Transverse colon (tissue), 4 donors: ENCODE measurements around the gene DHRSX. TPM values are rescaled to one million over a fixed set of nuclear protein-coding genes. Genes with fewer than 3 reads are reported as not detected.

ENCODE experiments used
- DNase-seq: peaks from one replicate; pipeline ENCODE4 v3.0.0-alpha.2; 2019
- H3K27ac ChIP-seq, 4 donors: fragments of 200-600 bp; sonication (generic); 2 replicates each; pipeline ENCODE4 v1.5.1; 2016 to 2018; ENCODE audit warnings: inconsistent platforms in 4 of 4
- H3K27me3 ChIP-seq: fragments of 200-600 bp; sonication (generic); 2 replicates; pipeline ENCODE4 v1.5.1; 2017; ENCODE audit warnings: inconsistent platforms
- H3K36me3 ChIP-seq, 4 donors: fragments of 200-600 bp; sonication (generic); 2 replicates each; pipeline ENCODE4 v1.5.1; 2017 to 2019; ENCODE audit warnings: inconsistent platforms in 4 of 4
- H3K4me1 ChIP-seq, 4 donors: fragments of 200-600 bp; sonication (generic); 2 replicates each; pipeline ENCODE4 v1.5.1; 2017 to 2020; ENCODE audit warnings: inconsistent platforms in 4 of 4
- H3K4me3 ChIP-seq, 4 donors: fragments of 200-600 bp; sonication (generic); 1 replicate in 1 of 4; 2 replicates in 3 of 4; pipeline versions ENCODE4 v1.5.1 to v1.6.1; 2017 to 2019; ENCODE audit warnings: inconsistent platforms in 4 of 4
- H3K9me3 ChIP-seq, 2 donors: fragments of 200-600 bp; sonication (generic); 2 replicates each; pipeline ENCODE4 v1.5.1; 2017 to 2019; ENCODE audit warnings: inconsistent platforms in 2 of 2
- EP300 ChIP-seq: sonication (generic); formaldehyde crosslinking; IDR thresholded peaks from one replicate; pipeline ENCODE4 v1.6.1; 2017; ENCODE audit warnings: antibody characterized with exemption, low read depth
- POLR2A ChIP-seq: fragments of 450-650 bp; IDR thresholded peaks from one replicate; pipeline ENCODE4 v1.6.1; 2016; ENCODE audit warnings: antibody characterized with exemption, mild to moderate bottlenecking, moderate library complexity
- POLR2AphosphoS5 ChIP-seq, 3 donors: sonication (generic); formaldehyde crosslinking; IDR thresholded peaks; one replicate each; pipeline ENCODE4 v1.6.1; 2016; ENCODE audit warnings: antibody characterized with exemption in 3 of 3
- WGBS, 2 donors: methylation state at CpG; one replicate each; pipeline ENCODE4 v1.1.5; 2018; ENCODE audit warnings: low coverage in 1 of 2; 5-methylcytosine and 5-hydroxymethylcytosine counted together
- in situ Hi-C, 4 donors: fragments of 200-750 bp; cut with MboI; loops; one replicate each; pipeline versions ENCODE4 v1.15.0 to v1.15.1; 2017; ENCODE audit warnings: low sequenced_read_pairs in 3 of 4, low pct_ligation_motif_present in 1 of 4, low pct_unique_long_range_greater_than_20kb in 1 of 4
- intact Hi-C: fragments of 100-400 bp; cut with DNase I; formaldehyde crosslinking; loops from one replicate; pipeline ENCODE4 v1.15.1; 2023; ENCODE audit warnings: low total_unique reads
- total RNA-seq, 4 donors: library from RNA; depleted of rRNA; stranded (reverse); fragments of >200 nt; gene quantifications; one replicate each; pipeline ENCODE4 v1.1.0, GENCODE V29; 2016
- TF ChIP-seq, protein P1 (sequence below), 5 experiments: fragments of 200-600 bp in 3 of 5; fragments of 450-650 bp in 2 of 5; sonication (generic) in 3 of 5; IDR thresholded peaks; 1 replicate in 2 of 5; 2 replicates in 3 of 5; pipeline ENCODE4 v1.5.1; 2016 to 2017; ENCODE audit warnings: antibody characterized with exemption in 5 of 5, inconsistent platforms in 3 of 5, mild to moderate bottlenecking in 2 of 5, moderate library complexity in 1 of 5

DHRSX gene
- total RNA-seq, 4 donors from 2014 or later: 27.9 to 39.9 (median 33.9) TPM

DNA sequence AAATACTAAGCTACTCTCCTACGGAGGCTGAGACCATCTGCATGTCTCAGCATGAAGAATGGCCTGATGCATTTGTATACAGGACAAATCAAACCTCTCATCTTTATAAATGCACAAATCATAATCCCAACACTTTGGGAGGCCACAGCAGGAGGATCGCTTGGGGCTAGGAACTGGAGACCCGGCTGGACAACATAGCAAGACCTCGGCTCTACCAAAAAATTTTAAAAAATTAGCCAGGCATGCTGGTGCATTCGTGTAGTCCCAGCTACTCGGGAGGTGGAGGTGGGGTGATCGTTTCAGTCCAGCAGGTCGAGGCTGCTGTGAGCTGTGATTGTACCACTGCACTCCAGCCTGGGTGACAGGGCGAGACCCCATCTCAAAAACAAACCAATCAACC lies 262.8 kb downstream of the DHRSX start:
- in situ Hi-C loops: no loop called here
- Histone ChIP-seq H3K27ac (no peak overlapping the region), H3K9me3 (no peaks in the 10 kb centered on the region), H3K4me3 (no peak overlapping the region), H3K36me3 (peaks cover 0 to 10% (median 0%) of the 10 kb centered on the region in 4 donors), H3K27me3 (no peaks in the 10 kb centered on the region), H3K4me1 (no peaks in the 10 kb centered on the region)
- TF ChIP-seq, protein P1, sequence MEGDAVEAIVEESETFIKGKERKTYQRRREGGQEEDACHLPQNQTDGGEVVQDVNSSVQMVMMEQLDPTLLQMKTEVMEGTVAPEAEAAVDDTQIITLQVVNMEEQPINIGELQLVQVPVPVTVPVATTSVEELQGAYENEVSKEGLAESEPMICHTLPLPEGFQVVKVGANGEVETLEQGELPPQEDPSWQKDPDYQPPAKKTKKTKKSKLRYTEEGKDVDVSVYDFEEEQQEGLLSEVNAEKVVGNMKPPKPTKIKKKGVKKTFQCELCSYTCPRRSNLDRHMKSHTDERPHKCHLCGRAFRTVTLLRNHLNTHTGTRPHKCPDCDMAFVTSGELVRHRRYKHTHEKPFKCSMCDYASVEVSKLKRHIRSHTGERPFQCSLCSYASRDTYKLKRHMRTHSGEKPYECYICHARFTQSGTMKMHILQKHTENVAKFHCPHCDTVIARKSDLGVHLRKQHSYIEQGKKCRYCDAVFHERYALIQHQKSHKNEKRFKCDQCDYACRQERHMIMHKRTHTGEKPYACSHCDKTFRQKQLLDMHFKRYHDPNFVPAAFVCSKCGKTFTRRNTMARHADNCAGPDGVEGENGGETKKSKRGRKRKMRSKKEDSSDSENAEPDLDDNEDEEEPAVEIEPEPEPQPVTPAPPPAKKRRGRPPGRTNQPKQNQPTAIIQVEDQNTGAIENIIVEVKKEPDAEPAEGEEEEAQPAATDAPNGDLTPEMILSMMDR (IDR thresholded peaks at IDR 0.05): no peak
- no peak for TF ChIP-seq POLR2A
- no peak for TF ChIP-seq POLR2AphosphoS5 (IDR thresholded peaks at IDR 0.05)
- TF ChIP-seq EP300: no peak
- WGBS, 2 donors: 97 to 100% methylated on average over 2 to 9 of the region's 9 CpGs
- no peak for DNase-seq
- intact Hi-C loops: no loop called here

DNA sequence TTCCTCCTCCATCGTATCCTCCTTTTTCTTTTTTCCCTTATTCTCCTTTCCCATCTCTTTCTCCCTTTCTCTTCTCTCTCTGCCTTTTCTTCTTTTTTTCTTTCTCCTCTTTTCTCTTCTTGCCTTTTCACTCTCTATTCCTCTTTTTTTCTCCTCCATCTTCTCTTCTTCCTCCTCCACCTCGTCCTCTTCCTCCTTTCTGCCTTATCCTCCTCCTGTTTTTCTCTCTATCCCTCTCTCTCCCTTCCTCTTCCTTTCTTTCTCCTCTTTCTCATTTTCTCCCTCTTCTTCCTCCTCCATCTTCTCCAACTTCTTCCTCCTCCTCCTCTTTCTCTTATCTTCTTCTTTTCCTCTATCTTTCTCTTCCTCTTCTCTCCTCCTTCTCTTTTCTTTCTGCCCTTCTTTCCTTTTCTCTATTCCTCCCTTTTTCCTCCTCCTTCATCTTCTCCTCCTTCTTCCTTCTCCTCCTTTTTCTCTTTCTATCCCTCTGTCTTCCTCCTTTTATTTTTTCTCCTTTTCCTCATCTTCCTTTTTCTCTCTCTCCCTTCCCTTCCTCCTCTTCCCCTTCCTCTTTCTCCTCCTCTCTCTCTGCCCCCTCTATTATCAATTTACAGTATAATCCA lies 269.1 kb downstream of the DHRSX start:
- H3K27me3 ChIP-seq: no peaks in the 10 kb centered on the region
- H3K9me3 ChIP-seq: no peaks in the 10 kb centered on the region
- in situ Hi-C loops (no loop called here), intact Hi-C loops (no loop called here)
- H3K36me3 ChIP-seq: no peaks in the 10 kb centered on the region
- 92 to 100% methylated on average over 2 of the region's 2 CpGs for WGBS, 2 donors
- no peaks in the 10 kb centered on the region for H3K4me1 ChIP-seq
- H3K27ac ChIP-seq: no peak overlapping the region
- TF ChIP-seq, protein P1 (IDR thresholded peaks at IDR 0.05): no peak
- TF ChIP-seq POLR2A (no peak), EP300 (no peak), POLR2AphosphoS5 (IDR thresholded peaks at IDR 0.05) (no peak)
- no peak overlapping the region for H3K4me3 ChIP-seq
- DNase-seq: no peak

- in situ Hi-C loops: no loop called here
- no peaks in the 10 kb centered on the region for H3K36me3 ChIP-seq
- DNase-seq: no peak
- H3K4me1 ChIP-seq: no peaks in the 10 kb centered on the region
- intact Hi-C loops: no loop called here
- no peaks in the 10 kb centered on the region for H3K27me3 ChIP-seq
- 99% methylated on average over 4 of the region's 4 CpGs; no CpG with 5 or more reads in 1 of the 2 donors for WGBS, 2 donors
- H3K4me3 ChIP-seq: no peak overlapping the region
- TF ChIP-seq, protein P1 (IDR thresholded peaks at IDR 0.05): no peak
- no peak for TF ChIP-seq POLR2AphosphoS5 (IDR thresholded peaks at IDR 0.05)
- no peak for TF ChIP-seq POLR2A
- no peak for TF ChIP-seq EP300
- H3K9me3 ChIP-seq: no peaks in the 10 kb centered on the region
- H3K27ac ChIP-seq: no peak overlapping the region
Measured at GRCh38 chrX:2230457-2230856, 270.3 kb downstream of the DHRSX start.

- WGBS, 2 donors: 87% methylated on average over 2 of the region's 2 CpGs; no CpG with 5 or more reads in 1 of the 2 donors
- Histone ChIP-seq H3K27ac (no peak overlapping the region), H3K4me3 (no peak overlapping the region), H3K27me3 (no peaks in the 10 kb centered on the region), H3K4me1 (no peaks in the 10 kb centered on the region), H3K9me3 (no peaks in the 10 kb centered on the region), H3K36me3 (no peaks in the 10 kb centered on the region)
- TF ChIP-seq POLR2A (no peak), POLR2AphosphoS5 (IDR thresholded peaks at IDR 0.05) (no peak), EP300 (no peak)
- TF ChIP-seq, protein P1 (IDR thresholded peaks at IDR 0.05): no peak
- intact Hi-C loops: no loop called here
- in situ Hi-C loops: no loop called here
- no peak for DNase-seq
Measured at GRCh38 chrX:2228536-2228935, 272.2 kb downstream of the DHRSX start.
